HG03280 (cell line): ENCODE results near the gene SORCS1.
A peak's percentile ranks its signal among the peaks of the same experiment; 100 is the strongest.

ENCODE experiments used
- ATAC-seq: cut with Tn5 transposase; IDR thresholded peaks from one replicate; pipeline ENCODE4 v1.9.1; 2021; ENCODE audit warnings: mild to moderate bottlenecking, moderate library complexity; ENCODE audit not compliant: unreplicated experiment

Gene SORCS1

GRCh38 chr10:107118866-107119265 lies 45.6 kb downstream of the SORCS1 start:
- peak; percentile 51 for ATAC-seq

DNA sequence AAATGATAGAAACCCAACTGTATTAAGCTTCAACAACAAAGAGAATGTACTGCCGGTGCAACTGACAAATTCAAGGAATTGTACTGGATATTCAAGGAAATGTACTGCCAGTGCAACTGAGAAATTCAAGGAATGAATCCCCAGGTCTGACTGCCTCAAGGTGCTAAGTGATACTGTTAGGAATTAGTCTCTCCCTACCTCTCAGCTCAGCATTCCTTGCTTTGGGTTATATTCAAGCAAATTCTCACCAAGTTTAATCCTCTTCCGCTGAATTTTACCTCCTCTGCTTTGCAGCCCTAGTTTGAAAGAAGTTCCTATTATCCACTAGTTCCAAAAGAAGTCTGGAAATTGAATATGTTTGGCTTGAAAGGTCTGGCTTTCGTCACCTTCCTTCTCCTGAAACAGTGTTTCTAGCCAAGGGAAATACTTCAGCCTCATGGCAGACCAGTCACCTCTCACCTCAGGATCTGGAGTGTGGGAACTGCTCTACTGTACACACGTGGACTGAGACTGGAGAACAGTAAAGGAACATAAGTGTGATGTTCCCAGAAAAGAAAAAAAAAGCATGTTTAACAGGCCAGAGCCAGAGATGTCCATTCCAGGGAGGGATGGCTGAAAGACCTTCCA lies 60.4 kb downstream of the SORCS1 start:
- ATAC-seq, result no peak

DNA sequence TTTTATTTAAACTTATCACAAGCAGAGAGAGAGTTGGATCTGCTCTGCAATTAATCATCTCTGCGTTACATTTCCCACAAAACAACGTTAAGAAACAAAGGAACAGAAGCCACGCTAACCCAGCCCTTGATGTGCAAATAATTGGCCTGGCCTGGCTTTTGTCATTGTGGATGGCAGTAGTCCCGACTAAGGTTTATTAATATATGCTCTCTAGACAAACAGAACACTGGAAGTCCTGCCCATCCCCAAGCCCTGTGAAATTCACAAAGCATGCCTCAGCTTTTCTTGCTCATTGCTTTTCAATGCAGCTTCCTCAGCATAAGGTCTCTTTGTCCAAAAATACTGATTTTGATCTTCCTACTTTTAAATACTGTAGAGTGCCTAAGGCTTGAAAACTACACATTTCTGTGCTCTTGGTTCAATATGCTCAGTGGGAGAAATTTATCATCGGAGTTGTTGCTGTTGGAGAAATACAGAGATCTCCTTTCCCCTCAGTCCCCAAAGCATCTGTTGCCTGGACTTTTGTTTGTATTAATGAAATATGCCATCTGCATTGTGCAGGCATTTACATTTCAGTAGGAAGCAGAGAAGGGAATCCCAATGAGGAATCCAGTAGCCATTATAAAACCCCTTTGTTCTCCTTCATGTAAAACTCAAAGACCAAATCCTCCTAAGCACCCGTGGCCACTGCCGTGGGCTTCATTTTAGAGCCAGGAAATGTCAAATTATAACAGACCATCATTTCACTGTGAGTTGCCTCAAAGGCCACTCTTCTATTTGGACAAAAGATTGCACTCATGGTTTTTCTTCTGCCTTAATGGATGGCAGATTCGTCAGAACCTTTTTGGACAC lies 61.1 kb downstream of the SORCS1 start:
- no peak for ATAC-seq

DNA sequence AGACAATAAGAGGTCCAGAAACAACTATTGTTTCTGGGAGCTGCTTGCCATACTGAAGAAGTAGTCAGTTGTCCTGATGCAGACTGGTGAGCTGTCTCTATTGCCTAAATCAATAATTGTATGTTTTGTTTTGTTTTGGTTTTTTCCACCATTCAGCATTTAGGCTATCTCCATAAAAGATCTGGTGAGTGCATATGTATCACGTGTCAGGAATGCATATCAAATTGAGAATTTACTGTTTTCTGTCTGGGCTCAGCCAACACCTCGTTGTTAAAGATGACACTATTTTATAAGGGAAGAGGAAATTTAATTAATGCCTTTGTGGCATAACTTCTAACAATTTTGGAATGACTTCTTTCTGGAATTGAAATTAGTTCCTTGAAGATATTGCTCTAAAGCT lies 66.2 kb downstream of the SORCS1 start:
- no peak for ATAC-seq

- no peak for ATAC-seq
Observed at GRCh38 chr10:107094824-107095522, 69.5 kb downstream of the SORCS1 start.

DNA sequence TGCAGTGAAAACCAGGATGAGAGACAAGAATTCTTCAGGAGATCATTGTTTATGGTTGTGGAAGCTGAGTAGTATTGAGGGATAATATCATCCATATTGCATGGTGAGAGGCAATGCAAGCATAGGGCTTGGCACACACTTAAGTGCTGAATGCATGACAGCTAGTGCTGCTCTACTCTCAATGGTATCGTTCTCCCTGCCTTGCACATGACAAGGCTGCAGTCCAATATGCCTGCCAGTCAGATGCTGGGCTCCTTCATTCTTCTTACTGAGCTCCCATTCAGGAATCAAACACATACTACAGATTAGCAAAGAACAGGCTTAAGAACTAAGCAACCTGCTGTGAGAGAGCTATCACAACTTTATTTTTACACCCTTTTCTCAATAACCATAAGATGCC lies 72.2 kb downstream of the SORCS1 start:
- ATAC-seq, result no peak

- ATAC-seq, result no peak
Observed at GRCh38 chr10:107091126-107091525, 73.4 kb downstream of the SORCS1 start.

DNA sequence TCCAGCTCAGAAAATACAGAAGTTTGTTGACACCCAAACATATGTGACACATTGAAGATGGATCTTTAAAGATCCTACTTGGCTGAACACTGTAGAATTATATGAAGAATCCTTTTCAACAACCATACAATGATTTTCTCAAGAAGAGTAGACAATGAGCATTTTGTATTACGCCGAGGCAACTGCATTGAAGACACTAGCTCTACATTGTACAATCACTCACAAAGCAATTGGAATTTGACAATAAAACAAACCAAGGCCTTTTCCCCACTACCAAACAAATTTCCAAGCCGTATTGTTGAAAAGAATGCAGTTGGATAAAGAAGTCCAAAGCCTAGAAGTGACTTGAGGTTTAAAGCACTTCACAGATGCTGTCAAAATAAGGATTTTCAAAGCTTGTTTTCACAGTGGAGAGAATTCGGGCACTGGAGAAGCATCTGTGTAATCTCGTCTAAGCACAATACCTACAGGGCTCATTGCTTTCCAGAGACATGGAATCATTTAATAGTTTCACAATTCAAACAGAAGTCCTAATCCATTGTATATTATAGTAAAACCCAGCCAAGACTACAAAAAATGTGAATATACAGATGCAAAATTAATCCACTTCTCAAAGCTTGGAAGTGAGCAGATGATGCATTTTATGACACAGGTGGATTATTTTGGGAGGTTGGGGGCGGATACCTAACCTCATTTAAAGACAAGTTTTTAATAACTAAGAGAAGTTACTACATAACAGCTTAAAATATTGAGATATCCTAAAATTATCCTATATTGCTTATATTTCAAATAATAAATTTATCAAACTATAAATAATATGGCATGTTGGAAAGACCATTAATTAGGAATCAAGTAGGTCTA lies 78.6 kb downstream of the SORCS1 start:
- no peak for ATAC-seq

- no peak for ATAC-seq
Observed at GRCh38 chr10:107083388-107084009, 81.0 kb downstream of the SORCS1 start.

DNA sequence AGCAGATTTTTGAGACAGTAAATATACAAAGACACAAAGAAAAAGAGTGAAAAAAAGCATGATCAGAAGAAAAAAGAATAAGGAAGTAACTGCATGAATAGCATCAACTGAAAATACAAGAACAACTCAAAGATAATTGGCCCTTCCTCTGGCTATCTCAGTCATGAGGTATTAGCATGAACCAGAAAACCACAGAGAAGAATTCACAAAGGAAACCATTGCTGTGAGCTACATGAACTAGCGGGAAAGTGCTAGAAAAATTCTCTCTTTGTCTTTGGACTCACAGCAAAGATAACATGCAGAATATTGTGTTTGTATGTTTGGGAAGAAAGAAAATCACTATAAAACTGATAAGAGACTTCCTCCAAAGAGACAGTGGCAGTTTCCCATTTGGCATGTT lies 82.9 kb downstream of the SORCS1 start:
- ATAC-seq, result no peak

DNA sequence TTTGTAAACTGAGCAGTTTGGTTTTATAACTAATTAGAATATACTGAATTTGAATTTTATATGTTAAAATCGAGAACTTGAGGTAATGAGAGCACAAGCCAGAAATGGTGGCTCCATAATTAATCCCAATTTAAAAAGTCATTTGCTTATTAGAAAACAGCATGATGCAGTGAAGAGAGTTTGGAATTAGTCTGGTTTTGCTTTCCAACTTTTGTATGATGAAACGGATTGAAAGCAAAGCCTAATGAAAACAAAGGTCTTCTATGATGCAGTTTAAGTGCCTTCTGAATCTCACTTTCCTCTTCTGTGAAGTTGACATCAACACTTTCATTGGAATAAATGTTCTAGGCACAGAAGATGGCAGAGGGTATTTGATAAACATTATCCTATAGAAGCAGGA lies 89.4 kb downstream of the SORCS1 start:
- no peak for ATAC-seq

- no peak for ATAC-seq
Observed at GRCh38 chr10:107072786-107073185, 91.7 kb downstream of the SORCS1 start.

DNA sequence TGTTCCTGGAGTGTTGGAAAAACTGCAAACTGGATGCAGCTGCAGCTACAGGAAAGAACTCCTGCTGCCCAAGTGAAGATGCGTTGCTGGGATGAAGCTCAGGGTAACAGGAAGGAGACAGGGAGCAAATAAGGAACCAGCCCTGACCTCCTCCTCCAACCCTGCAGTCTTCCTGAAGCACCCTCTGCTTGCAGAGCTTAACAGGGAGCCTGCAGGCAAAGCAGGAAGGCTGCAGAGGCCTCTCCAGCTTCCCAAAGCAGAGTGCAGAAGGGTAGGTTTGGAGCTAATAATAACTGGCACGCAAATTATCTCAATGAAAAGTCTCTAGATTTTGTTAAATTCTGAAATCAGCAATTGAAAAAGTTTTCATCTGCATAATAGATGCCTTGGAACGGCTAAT lies 92.5 kb downstream of the SORCS1 start:
- ATAC-seq, result no peak

DNA sequence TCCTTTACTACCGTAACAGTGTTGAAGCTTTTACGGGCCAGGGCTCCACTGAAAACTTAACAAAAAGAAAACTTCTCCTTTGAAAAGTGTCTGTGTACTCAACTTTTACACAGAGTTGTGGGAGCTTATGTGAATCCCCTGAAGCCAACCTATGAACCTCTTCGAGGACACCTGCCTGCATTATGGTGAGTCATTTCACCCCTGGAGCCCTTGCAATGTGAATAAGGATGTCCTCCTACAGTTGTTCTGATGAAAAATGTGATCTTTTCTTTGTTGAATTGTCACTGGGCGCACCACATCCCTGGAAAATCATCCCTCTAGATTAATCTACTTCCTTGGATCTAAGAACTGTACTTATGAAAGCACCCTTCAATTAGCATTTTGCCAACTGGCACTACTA lies 93.2 kb downstream of the SORCS1 start:
- ATAC-seq, result no peak

DNA sequence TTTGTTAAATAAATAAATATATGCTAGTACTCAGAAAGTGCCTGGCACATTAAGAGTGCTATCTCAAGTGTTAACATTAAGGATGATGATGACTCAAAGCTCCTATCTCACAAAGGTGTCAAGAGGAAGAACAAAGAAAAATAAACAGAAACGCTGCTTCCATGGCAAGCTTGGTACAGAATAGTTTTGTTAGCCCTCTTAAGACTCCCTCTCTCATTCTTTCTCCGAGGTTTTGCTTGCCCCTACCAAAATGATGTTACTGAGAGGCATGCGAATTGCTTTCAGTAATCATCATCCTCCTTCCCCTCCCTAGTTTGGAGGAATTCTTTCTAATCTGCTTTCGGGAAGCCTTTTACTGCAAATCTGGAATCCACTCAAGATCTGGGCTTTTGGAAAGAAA lies 96.7 kb downstream of the SORCS1 start:
- ATAC-seq, result no peak

GRCh38 chr10:107064075-107064474 lies 100.4 kb downstream of the SORCS1 start:
- ATAC-seq, result no peak

- no peak for ATAC-seq
Observed at GRCh38 chr10:107059872-107060271, 104.6 kb downstream of the SORCS1 start.

GRCh38 chr10:107059068-107059804 lies 105.3 kb downstream of the SORCS1 start:
- no peak for ATAC-seq

- ATAC-seq, result no peak
Observed at GRCh38 chr10:107058331-107058730, 106.2 kb downstream of the SORCS1 start.

DNA sequence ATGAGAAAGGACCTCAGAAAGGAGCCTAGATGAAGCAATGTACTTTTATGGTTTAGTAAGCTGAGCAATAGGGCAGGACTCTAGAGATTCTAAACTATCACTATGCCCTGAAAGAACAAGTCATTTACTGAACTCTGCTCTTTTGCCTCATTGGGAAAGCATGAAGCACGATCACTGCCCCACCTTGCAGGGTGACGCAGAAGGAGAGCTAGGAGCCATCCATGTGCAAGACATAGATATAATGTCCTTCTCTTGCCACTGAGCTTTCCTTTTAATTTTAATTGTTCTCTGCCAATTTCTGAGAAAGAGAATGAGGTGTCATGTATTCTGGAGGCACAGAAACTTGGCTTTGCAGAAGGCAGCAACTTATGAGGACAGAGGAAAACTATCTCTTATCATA lies 108.3 kb downstream of the SORCS1 start:
- ATAC-seq, result no peak
